Astrocyte (in vitro differentiated cells and primary cell): Measurements from ENCODE around the gene ALOX5.

Experiments used
- EZH2 ChIP-seq: IDR thresholded peaks from 2 replicates; pipeline ENCODE4 v1.6.1; 2012; ENCODE audit warnings: mild to moderate bottlenecking, low read length, inconsistent platforms; ENCODE audit not compliant: insufficient read depth
- TF ChIP-seq, protein P1 (sequence below): IDR thresholded peaks from 2 replicates; pipeline ENCODE4 v1.5.1; 2011; ENCODE audit warnings: low read depth, mild to moderate bottlenecking, inconsistent platforms, low read length, moderate library complexity; ENCODE audit not compliant: insufficient read depth

DNA sequence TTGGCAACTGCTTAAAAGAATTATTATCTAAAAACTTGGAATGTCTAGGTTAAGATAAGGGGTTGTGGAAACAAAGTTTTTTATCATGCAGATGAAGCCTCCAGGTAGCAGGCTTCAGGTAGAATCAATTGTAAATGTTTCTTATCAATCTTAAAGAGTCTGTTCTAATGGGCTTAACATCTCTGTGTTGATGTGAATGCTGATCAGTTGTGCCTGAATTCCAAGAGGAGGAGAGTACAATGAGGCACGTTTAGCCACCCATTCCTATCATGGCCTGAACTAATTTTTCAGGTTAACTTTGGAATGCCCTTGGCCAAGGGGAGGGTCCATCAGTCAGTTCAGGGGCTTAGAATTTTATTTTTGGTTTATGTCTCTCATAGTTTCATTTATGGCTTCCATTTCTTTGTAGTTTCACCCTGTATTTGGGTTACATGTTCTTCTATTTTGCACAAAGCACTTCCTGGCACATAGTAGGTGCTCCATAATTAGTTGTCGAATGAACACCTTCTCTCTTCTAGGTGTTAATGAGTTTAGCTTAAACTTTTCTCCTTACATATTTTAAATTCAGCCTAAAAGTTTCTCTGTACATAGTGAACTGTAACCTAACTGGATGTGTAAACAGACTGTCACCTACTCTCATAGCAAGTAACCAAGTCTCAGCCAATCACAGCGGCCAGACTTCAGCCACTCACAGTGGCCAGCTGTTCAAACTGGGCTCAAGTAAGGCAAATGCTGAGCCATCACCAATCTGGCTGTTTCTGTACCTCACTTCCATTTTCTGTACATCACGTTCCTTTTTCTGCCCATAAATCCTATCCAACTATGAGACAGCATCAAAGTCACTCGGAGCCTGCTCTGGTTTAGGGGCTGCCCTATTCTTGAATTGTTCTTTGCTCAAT, 34.7 kb downstream of the ALOX5 start:
- TF ChIP-seq, protein P1, sequence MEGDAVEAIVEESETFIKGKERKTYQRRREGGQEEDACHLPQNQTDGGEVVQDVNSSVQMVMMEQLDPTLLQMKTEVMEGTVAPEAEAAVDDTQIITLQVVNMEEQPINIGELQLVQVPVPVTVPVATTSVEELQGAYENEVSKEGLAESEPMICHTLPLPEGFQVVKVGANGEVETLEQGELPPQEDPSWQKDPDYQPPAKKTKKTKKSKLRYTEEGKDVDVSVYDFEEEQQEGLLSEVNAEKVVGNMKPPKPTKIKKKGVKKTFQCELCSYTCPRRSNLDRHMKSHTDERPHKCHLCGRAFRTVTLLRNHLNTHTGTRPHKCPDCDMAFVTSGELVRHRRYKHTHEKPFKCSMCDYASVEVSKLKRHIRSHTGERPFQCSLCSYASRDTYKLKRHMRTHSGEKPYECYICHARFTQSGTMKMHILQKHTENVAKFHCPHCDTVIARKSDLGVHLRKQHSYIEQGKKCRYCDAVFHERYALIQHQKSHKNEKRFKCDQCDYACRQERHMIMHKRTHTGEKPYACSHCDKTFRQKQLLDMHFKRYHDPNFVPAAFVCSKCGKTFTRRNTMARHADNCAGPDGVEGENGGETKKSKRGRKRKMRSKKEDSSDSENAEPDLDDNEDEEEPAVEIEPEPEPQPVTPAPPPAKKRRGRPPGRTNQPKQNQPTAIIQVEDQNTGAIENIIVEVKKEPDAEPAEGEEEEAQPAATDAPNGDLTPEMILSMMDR = no peak
- TF ChIP-seq EZH2 = no peak
